GM23248 (cell line): ENCODE results near the gene FAM222B.

Experiments
- EZH2 ChIP-seq: fragments of 200-600 bp; sonication (generic); IDR thresholded peaks from 2 replicates; pipeline ENCODE4 v1.6.1; 2018; ENCODE audit warnings: antibody characterized with exemption, mild to moderate bottlenecking; ENCODE audit not compliant: insufficient read depth, poor library complexity, severe bottlenecking
- EZH2phosphoT487 ChIP-seq: fragments of 200-600 bp; sonication (generic); IDR thresholded peaks from 2 replicates; pipeline ENCODE4 v1.6.1; 2018; ENCODE audit warnings: antibody characterized with exemption, moderate library complexity, mild to moderate bottlenecking, low read depth; ENCODE audit not compliant: insufficient read depth

- TF ChIP-seq EZH2phosphoT487 (no peak), EZH2 (no peak)
Measured at GRCh38 chr17:28748852-28749515, 93.6 kb downstream of the FAM222B start.
